T1000 (cell line): ENCODE measurements around the gene MAP4K3.

Experiments used
- DNase-seq: peaks from one replicate; lab custom pipeline; 2025; ENCODE audit warnings: mixed read lengths; lab: John Stamatoyannopoulos, UW

The MAP4K3 gene

GRCh38 chr2:39436592-39437521, at the start of gene MAP4K3:
Gene MAP4K3, minus strand, starts transcription at chr2:39437285. Its CDS starts 298 bp downstream, at chr2:39436987.
- peak; percentile 83 for DNase-seq

GRCh38 chr2:39486071-39486470, 49.0 kb upstream of the MAP4K3 start:
- DNase-seq: no peak

DNA sequence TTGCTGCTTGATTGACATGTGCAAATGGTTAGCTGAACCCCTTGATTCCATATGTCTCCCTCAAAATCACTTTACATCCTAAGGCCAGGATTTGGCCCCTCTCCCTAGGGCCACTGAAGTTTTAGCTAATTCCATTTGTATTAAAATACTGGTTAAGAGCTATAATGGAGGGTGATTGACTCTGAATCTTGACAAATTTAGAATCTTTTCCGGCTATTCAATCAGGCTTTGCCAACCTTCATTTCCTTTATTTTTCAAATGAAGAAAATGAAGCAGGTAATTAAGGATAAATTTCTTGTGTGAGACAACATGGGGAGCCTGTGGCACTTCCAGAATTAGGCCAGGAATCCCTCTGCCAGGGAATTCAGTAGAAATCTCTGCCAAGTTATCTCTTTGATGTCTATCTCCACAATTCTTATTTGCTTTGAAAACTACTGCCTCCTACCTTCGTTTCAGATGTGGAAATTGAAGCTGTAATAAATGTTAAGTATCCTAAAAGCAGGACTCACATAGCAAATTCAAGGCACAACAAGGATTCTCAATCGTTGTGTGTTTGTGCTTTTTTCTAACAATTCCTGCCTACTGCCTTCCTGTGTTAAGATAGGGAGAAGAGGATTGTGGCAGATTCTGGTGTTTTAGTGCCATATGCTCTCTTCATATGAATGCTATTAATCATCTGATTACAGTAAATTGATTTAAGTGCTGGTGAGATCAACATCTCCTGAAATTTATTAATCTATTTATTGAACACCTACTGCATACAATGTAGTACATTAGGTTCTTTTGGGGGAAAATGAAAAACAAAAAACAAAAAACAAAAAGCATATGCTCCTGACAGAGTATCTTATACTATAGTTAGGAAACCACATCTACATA, 47.8 kb upstream of the MAP4K3 start:
- DNase-seq: no peak

DNA sequence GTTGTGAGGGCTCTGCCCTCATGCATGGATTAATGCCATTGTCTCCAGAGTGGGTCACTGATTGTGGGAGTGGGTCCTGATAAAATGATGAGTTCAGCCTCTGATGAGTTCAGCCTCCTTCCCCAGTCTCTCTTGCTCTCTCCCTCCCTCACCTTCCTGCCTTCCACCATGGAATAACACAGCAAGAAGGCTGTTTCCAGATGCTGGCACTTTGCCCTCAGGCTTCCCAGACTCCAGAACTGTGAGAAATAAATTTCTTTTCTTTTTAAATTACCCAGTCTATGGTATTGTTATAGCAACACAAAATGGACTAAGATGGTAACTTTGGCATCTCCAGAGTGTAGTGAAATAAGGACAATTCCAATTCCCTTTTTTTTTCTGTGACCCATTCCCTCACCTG, 47.1 kb upstream of the MAP4K3 start:
- no peak for DNase-seq

- no peak for DNase-seq
These were observed 46.4 kb upstream of the MAP4K3 start for GRCh38 chr2:39483534-39483933.

DNA sequence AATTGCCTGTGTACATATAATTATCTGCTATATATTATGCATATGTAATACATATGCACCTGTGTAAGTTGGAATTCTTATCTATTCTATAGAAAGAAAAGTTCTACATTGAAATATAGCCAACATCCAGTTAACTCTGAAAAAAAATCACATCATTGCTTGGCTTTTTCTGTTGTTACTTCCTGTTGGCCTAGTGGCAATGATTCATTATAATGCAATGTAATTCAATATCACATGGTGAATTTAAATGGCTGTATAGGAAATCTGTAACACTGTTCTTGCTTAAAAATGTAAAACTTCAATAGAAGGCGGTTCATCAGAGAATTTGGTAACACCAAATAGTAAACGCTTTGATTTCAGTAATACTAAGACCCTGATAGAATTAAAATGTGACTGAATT, 44.5 kb upstream of the MAP4K3 start:
- DNase-seq: no peak

GRCh38 chr2:39479696-39480095, 42.6 kb upstream of the MAP4K3 start:
- DNase-seq: no peak

GRCh38 chr2:39479053-39479670, 42.1 kb upstream of the MAP4K3 start:
- no peak for DNase-seq

- DNase-seq: no peak
These were observed 39.4 kb upstream of the MAP4K3 start for GRCh38 chr2:39476524-39476923.

DNA sequence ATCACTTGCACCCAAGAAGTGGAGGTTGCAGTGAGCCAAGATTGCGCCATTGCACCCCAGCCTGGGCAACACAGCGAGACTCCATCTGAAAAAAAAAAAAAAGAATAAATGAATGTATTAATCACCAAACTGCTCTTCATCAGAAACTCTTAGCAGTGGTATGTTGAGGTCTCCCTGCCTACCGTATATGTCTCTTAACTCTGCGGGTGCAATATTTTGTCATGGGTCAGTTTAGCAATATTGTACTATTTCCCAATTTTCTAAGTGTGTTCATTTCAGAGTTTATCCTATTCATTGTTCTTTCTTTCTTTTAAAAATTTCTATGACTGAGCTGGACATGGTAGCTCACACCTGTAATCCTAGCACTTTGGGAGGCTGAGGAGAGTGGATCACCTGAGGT, 37.9 kb upstream of the MAP4K3 start:
- no peak for DNase-seq

- no peak for DNase-seq
These were observed 33.5 kb upstream of the MAP4K3 start for GRCh38 chr2:39470580-39470979.

DNA sequence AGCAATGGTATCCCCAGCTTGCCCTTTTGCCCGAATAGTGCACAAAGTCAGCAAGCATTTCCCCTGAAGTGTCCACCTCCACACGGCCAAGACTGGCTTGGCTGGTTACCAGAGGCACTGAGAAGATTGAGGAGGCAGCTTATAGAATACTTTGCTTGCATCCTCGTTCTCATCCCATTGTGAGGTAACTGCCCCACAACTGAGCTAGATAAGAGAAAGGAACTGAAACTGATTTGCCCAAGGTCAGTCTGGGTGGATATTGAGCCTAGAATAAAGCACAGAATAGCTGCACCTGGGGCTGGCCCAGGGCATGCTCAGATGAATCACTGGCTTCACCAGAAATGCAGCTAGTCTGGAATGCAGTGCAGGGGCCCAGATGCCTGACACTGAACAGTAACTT, 32.7 kb upstream of the MAP4K3 start:
- DNase-seq: no peak

GRCh38 chr2:39468579-39469451, 31.7 kb upstream of the MAP4K3 start:
- DNase-seq: no peak

DNA sequence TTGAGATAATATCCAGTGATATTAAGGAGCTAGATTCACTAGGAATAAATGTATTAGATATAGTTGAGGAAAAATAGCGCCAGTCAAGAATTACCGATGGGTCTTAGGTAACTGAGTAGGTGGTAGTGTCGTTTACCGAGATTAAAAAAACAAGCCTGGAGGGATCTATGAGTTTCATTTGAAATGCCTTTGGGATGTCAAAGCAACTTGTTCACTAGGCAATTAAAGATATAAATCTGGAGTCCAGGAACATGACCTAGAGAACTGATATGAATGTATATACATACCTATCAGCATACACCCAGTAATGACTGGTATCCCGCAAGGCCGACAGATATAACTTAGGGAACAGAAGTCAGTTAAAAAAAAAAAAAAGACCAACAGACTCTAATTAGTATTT, 29.2 kb upstream of the MAP4K3 start:
- no peak for DNase-seq

GRCh38 chr2:39464864-39465263, 27.8 kb upstream of the MAP4K3 start:
- no peak for DNase-seq

- no peak for DNase-seq
These were observed 18.7 kb upstream of the MAP4K3 start for GRCh38 chr2:39455826-39456225.

DNA sequence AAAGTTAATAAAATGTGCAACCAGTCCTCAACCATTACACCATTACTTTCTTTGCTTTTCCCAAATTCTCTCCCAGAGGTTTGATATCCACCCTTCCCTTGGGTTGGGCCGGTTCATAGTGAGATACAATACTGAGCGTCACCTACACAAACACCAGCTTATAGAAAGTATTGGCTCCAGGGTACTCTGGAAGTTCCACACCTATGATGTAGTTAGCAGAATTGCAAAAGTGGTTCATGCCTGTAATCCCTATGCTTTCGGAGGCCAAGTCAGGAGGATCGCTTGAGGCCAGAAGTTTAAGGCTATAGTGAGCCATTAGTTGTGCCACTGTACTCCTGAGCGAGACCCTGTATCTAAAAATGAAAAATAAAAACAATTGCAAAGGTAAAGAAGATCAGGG, 15.3 kb upstream of the MAP4K3 start:
- no peak for DNase-seq

- no peak for DNase-seq
These were observed 14.9 kb upstream of the MAP4K3 start for GRCh38 chr2:39451954-39452353.

- DNase-seq: no peak
These were observed 11.1 kb upstream of the MAP4K3 start for GRCh38 chr2:39448169-39448502.

DNA sequence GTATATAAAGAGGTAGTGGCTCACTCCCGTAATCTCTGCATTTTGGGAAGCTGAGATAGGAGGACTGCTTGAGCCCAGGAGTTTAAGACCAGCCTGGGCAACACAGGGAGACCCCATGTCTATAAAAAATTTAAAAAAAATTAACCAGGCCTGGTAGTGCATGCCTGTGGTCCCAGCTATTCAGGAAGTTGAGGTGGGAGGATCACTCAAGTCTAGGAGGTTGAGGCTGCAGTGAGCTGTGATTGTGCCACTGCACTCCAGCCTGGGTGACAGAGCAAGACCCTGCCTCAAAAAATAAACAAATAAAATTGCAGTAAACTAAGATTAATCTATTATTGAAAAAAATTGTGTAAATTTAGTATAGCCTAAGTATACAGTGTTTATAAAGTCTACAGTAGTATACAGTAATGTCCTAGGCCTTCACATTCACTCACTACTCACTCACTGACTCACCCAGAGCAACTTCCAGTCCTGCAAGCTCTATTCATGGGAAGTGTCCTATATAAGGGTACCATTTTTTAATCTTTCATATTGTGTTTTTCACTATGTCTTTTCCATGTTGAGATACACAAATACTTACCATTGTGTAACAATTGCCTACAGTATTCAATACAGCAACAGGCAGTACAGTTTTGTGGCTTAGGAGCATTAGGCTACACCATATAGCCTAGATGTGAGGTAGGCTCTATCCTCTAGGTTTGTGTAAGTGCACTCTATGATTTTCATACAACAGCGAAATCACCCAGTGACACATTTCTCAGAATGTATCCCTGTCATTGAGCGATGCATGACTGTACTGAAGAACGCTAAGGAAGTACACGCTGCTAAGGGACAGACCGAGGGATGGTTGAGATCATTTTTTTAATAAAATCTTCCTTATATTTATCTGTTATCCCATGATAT, 10.4 kb upstream of the MAP4K3 start:
- no peak for DNase-seq

DNA sequence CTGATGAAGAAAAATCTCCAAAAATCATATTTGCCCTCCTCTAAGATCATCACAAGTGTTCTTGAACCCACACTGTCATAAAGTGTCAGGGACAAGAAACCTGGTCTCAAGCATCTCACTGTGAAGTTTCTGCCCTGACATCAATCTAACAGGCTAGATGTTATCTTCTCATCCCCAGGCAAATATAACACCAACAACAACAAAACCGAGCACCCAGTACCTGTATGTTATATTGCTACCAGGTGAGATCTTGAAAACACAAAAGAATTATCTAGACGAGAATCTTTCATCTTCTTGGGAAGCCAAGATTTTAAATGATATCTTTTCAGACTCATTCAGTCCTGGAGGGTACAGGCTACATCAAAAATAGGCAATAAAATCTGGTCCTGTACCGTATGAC, 8.8 kb upstream of the MAP4K3 start:
- no peak for DNase-seq
